ENCODE results near the gene EDC4. TPM values are rescaled to one million over a fixed set of nuclear protein-coding genes. Genes with fewer than 3 reads are reported as not detected.

The EDC4 gene
- total RNA-seq, 1 experiment from 2014 or later: 106 TPM

DNA sequence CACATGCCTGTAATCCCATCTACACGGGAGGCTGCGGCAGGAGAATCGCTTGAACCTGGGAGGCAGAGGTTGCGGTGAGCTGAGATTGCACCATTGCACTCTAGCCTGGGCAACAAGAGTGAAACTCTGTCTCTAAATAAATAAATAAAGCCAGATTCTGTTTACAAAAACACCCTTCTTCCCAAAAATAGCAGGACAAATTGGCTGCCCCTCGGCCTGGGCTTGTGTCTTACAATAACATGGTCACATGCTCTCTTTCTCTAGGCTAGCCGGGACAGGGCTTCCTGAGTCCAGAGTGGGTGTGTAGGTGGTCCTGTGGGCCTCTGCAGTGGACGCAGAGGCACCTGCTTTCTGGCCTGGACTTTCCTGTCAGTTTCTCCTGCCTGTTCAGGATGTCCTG is 3.2 kb upstream of the EDC4 start:
- H3K27me3 Mint-ChIP-seq (ENCODE audit: low read depth): no peaks in the 10 kb centered on the region
- H3K23me2 ChIP-seq (ENCODE audit: insufficient read length, low read depth, low read length, poor library complexity, severe bottlenecking): peaks cover 13% of the 10 kb centered on the region
- TF ChIP-seq, protein P1, sequence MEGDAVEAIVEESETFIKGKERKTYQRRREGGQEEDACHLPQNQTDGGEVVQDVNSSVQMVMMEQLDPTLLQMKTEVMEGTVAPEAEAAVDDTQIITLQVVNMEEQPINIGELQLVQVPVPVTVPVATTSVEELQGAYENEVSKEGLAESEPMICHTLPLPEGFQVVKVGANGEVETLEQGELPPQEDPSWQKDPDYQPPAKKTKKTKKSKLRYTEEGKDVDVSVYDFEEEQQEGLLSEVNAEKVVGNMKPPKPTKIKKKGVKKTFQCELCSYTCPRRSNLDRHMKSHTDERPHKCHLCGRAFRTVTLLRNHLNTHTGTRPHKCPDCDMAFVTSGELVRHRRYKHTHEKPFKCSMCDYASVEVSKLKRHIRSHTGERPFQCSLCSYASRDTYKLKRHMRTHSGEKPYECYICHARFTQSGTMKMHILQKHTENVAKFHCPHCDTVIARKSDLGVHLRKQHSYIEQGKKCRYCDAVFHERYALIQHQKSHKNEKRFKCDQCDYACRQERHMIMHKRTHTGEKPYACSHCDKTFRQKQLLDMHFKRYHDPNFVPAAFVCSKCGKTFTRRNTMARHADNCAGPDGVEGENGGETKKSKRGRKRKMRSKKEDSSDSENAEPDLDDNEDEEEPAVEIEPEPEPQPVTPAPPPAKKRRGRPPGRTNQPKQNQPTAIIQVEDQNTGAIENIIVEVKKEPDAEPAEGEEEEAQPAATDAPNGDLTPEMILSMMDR (conservative IDR thresholded peaks at IDR 0.05): no peak
- H2BK15ac ChIP-seq (ENCODE audit: low read depth, low read length): no peak overlapping the region
- peaks cover 2% of the 10 kb centered on the region; the same call in 1 of the 2 replicates for H3K79me2 ChIP-seq (ENCODE audit: insufficient read depth, low read length)
- H2BK5ac ChIP-seq (ENCODE audit: insufficient read length, low read length): no peak overlapping the region
- no peak overlapping the region for H3K4me3 Mint-ChIP-seq
- H3K23ac ChIP-seq (ENCODE audit: insufficient read length, low read depth, low read length): no peak overlapping the region
- H3K9ac ChIP-seq (ENCODE audit: extremely low read depth, insufficient read length, low read length): no peak overlapping the region
- no peak overlapping the region for H2AK5ac ChIP-seq (ENCODE audit: insufficient read length, low read length)
- H3K4ac ChIP-seq (ENCODE audit: low read depth, low read length): no peak overlapping the region
- H2AFZ ChIP-seq (ENCODE audit: low read length): no peak overlapping the region
- no peak overlapping the region for H4K5ac ChIP-seq (ENCODE audit: insufficient read length, low read depth, low read length)
- no peaks in the 10 kb centered on the region for H3K9me3 ChIP-seq (ENCODE audit: control insufficient read depth, low read depth, low read length)
- H3K4me2 ChIP-seq (ENCODE audit: insufficient read depth, insufficient read length, low read length): no peak overlapping the region
- peaks cover 22 to 71% (median 60%) of the 10 kb centered on the region in 3 experiments; a peak in 6 of 7 replicates for H3K36me3 Mint-ChIP-seq (ENCODE audit: insufficient read depth in 1 of 3, low read depth in 3 of 3)
- H3K79me1 ChIP-seq (ENCODE audit: insufficient read depth, low read depth, low read length, poor library complexity, severe bottlenecking): no peaks in the 10 kb centered on the region
- no peak overlapping the region for H2BK20ac ChIP-seq (ENCODE audit: low read depth, low read length, poor library complexity, severe bottlenecking)
- H3T11ph ChIP-seq (ENCODE audit: low read length): no peak overlapping the region
- H4K91ac ChIP-seq (ENCODE audit: insufficient read length, low read depth, low read length): no peak overlapping the region
- H3K56ac ChIP-seq (ENCODE audit: insufficient read length, low read depth, low read length): no peak overlapping the region
- no peaks in the 10 kb centered on the region for H4K20me1 ChIP-seq (ENCODE audit: control insufficient read depth, insufficient read depth, insufficient read length)
- no peaks in the 10 kb centered on the region for H3K27me3 ChIP-seq (ENCODE audit: insufficient read depth, low read length)
- no CpG with 5 or more reads among the region's 7 CpGs for WGBS (ENCODE audit: extremely low coverage, insufficient read length, low lambda C conversion rate)
- H4K8ac ChIP-seq (replicated peaks; ENCODE audit: insufficient read length, low read depth, low read length): no peak overlapping the region
- H3K27ac Mint-ChIP-seq: no peak overlapping the region
- H3K27ac ChIP-seq (ENCODE audit: insufficient read length, low read depth, low read length): no peak overlapping the region
- H2BK12ac ChIP-seq (ENCODE audit: insufficient read length, low read depth, low read length): no peak overlapping the region
- no peak overlapping the region for H3K18ac ChIP-seq (ENCODE audit: insufficient read length, low read depth, low read length)
- no peaks in the 10 kb centered on the region for H3K9me3 Mint-ChIP-seq
- peaks cover 13% of the 10 kb centered on the region in 2 experiments for H3K4me1 Mint-ChIP-seq
- H3K14ac ChIP-seq (ENCODE audit: insufficient read depth, low read length): no peak overlapping the region
- no peak for DNase-seq
- no peaks in the 10 kb centered on the region; the same call in 1 of the 2 replicates for H3K4me1 ChIP-seq (ENCODE audit: insufficient read depth, low read length)
- no peak overlapping the region for H2BK120ac ChIP-seq (ENCODE audit: low read depth, low read length, poor library complexity, severe bottlenecking)

Measured in H9 (cell line).